Ovary (tissue), 10 donors: Measurements from ENCODE around the gene WDR76. TPM values are rescaled to one million over a fixed set of nuclear protein-coding genes. Genes with fewer than 3 reads are reported as not detected.

Source experiments
- DNase-seq, 5 donors: peaks; one replicate each; pipeline ENCODE4 v3.0.0-alpha.2; 2019 to 2020
- H3K27ac ChIP-seq, 2 donors: fragments of 200-600 bp; one replicate each; pipeline versions ENCODE4 v1.5.1 to v1.8.0; 2019 to 2022
- H3K27me3 ChIP-seq: fragments of 200-600 bp; one replicate; pipeline ENCODE4 v1.8.0; 2022
- H3K36me3 ChIP-seq: fragments of 200-600 bp; sonication (generic); one replicate; pipeline ENCODE4 v1.5.1; 2019
- H3K4me1 ChIP-seq: one replicate; pipeline ENCODE4 v1.8.1; 2013; ENCODE audit warnings: mild to moderate bottlenecking, moderate library complexity; ENCODE audit not compliant: insufficient read depth
- H3K4me3 ChIP-seq: fragments of 200-600 bp; sonication (generic); one replicate; pipeline ENCODE4 v1.5.1; 2017
- H3K9me3 ChIP-seq, 2 donors: fragments of 200-600 bp in 1 of 2; sonication (generic) in 1 of 2; one replicate each; pipeline versions ENCODE4 v1.5.1 to v1.8.1; 2013 to 2019; ENCODE audit warnings: mild to moderate bottlenecking in 1 of 2, moderate library complexity in 1 of 2
- EP300 ChIP-seq: sonication (generic); formaldehyde crosslinking; IDR thresholded peaks from one replicate; pipeline ENCODE4 v1.6.1; 2017; ENCODE audit warnings: antibody characterized with exemption
- POLR2A ChIP-seq: fragments of 450-650 bp; IDR thresholded peaks from one replicate; pipeline ENCODE4 v1.6.1; 2017; ENCODE audit warnings: antibody characterized with exemption, mild to moderate bottlenecking, moderate library complexity
- WGBS, 3 donors: extraction: QIAGEN DNeasy Blood & Tissue Kit in 1 of 3; methylation state at CpG; one replicate each; pipeline versions ENCODE4 v1.1.5 to v1.1.7; 2013 to 2017; 5-methylcytosine and 5-hydroxymethylcytosine counted together
- intact Hi-C, 4 donors: fragments of 100-400 bp; cut with DNase I; formaldehyde crosslinking; loops; one replicate each; pipeline versions ENCODE4 v1.11.0 to v1.15.1; 2022 to 2023
- long read RNA-seq, 3 donors: library from polyadenylated mRNA in 2 of 3; unstranded in 2 of 3; transcript quantifications; one replicate each; pipeline ENCODE4 v2.0.0 and lab custom pipeline, GENCODE V29; 2021 to 2026
- polyA plus RNA-seq, 2 donors: library from polyadenylated mRNA; stranded (reverse); fragments of 200-250 nt in 1 of 2; fragments of 350-450 nt in 1 of 2; fragmentation: Illumina TruSeq in 1 of 2; extraction: RNeasy Lipid Tissue Mini Kit (QIAGEN cat#74804) in 1 of 2; gene quantifications; one replicate each; pipeline ENCODE4 v1.2.3, GENCODE V29; 2013 to 2014
- total RNA-seq, 7 donors: library from RNA; depleted of rRNA in 2 of 7; stranded (reverse); fragments of >200 nt in 2 of 7; fragmentation: NEBNext Ultra II Directional in 3 of 7; extraction: Animal tissue kit (Norgen Biotek cat#: 25700) in 3 of 7; gene quantifications; one replicate each; pipeline versions ENCODE4 v1.1.0 to v1.2.4, GENCODE V29; 2016 to 2023
- TF ChIP-seq, protein P1 (sequence below), 3 donors: fragments of 450-650 bp in 2 of 3; fragments of 200-600 bp in 1 of 3; IDR thresholded peaks; one replicate each; pipeline versions ENCODE4 v1.5.1 to v1.8.0; 2016 to 2022; ENCODE audit warnings: antibody characterized with exemption in 3 of 3, mild to moderate bottlenecking in 1 of 3
- donor health status: DM: no; HTN: no; CAD: no; lungs with moderate emphysema.
- donor health status: DM: no; HTN: no; CAD: no.
- donor health status: Bipolar disorder and iron deficiency.
- donor health status: DM: yes; HTN: yes; CAD: no.
- donor health status: DM: no; HTN: no; CAD: no.
- donor health status: DM: yes; HTN: yes; CAD: no.

WDR76 gene
- total RNA-seq = 1 to 10 TPM; 2.4 to 6.2 (median 4.0) TPM
- 1 to 10 TPM; 2.8 to 4.2 TPM for polyA plus RNA-seq
- long read RNA-seq, donor 1, transcript WDR76-201 (13 exons, 3,978 nt) = major isoform, 10 of 16 reads
- long read RNA-seq, donor 1, partial matches to known transcripts = 3 of 16 reads
- long read RNA-seq, donor 1, other reads (novel, unspliced or antisense) = 3 of 16 reads
- long read RNA-seq, donor 2, partial matches to known transcripts = 9 of 10 reads
- long read RNA-seq, donor 2, other reads (novel, unspliced or antisense) = 0 of 10 reads
- long read RNA-seq, donor 3, partial matches to known transcripts = 0 of 4 reads
- long read RNA-seq, donor 3, other reads (novel, unspliced or antisense) = 0 of 4 reads

DNA sequence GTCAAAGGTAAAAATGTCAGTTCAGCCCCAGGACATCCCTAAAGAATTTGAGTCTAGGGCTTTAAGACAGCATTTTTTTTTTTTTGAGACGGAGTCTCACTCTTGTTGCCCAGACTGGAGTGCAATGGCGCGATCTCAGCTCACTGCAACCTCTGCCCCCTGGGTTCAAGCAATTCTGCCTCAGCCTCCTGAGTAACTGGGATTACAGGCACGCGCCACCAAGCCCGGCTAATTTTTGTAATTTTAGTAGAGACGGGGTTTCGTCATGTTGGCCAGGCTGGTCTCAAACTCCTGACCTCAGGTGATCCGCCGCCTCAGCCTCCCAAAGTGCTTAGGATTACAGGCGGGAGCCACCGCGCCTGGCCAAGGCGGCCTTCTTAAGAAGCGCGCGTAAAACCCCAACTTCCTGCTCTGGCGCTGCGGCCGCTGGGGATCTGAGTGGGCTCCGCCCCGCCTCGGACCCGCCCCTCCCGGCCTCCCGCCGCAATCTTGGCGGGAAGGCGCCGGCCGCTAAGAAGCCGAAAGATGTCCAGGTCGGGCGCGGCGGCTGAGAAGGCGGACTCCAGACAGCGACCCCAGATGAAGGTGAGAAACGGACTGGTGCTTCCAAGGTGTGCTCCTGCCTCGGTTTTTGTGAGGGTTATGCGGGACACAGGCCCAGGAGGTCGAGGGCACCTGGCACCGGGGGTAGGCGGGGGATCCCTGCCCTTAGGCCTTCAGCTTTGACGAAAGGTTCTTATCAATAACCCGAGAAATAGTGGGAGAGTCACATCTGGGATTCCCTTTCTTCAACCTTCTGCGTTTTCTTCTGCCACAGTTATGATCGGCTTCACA, at the start of gene WDR76:
Gene WDR76 (plus strand): TSS at position 495 of the 834 bp plus-strand sequence. CDS start 31 bp downstream, at position 526.
- no peaks in the 10 kb centered on the region for H3K36me3 ChIP-seq
- WGBS, 3 donors = 3 to 9% (median 3%) methylated on average over 24 to 48 of the region's 48 CpGs
- H3K4me3 ChIP-seq = peak within 1 kb of the TSS; percentile 43
- H3K27me3 ChIP-seq = no peaks in the 10 kb centered on the region
- intact Hi-C loops = no loop called here
- H3K9me3 ChIP-seq = no peaks in the 10 kb centered on the region
- TF ChIP-seq, protein P1, sequence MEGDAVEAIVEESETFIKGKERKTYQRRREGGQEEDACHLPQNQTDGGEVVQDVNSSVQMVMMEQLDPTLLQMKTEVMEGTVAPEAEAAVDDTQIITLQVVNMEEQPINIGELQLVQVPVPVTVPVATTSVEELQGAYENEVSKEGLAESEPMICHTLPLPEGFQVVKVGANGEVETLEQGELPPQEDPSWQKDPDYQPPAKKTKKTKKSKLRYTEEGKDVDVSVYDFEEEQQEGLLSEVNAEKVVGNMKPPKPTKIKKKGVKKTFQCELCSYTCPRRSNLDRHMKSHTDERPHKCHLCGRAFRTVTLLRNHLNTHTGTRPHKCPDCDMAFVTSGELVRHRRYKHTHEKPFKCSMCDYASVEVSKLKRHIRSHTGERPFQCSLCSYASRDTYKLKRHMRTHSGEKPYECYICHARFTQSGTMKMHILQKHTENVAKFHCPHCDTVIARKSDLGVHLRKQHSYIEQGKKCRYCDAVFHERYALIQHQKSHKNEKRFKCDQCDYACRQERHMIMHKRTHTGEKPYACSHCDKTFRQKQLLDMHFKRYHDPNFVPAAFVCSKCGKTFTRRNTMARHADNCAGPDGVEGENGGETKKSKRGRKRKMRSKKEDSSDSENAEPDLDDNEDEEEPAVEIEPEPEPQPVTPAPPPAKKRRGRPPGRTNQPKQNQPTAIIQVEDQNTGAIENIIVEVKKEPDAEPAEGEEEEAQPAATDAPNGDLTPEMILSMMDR (IDR thresholded peaks at IDR 0.05) = no peak
- no peak for TF ChIP-seq POLR2A
- TF ChIP-seq EP300 = no peak
- peak; percentile 75 to 88 (median 82) for DNase-seq
- peak within 1 kb of the TSS; percentile 54 to 59 for H3K27ac ChIP-seq
- H3K4me1 ChIP-seq = peaks cover 10% of the 10 kb centered on the region

GRCh38 chr15:43777267-43777914, 49.4 kb upstream of the WDR76 start:
- Histone ChIP-seq H3K27me3 (no peaks in the 10 kb centered on the region), H3K9me3 (no peaks in the 10 kb centered on the region), H3K4me1 (peaks cover 1% of the 10 kb centered on the region), H3K27ac (peak overlapping the region; percentile 72 to 73), H3K36me3 (no peaks in the 10 kb centered on the region), H3K4me3 (peak overlapping the region; percentile 57)
- intact Hi-C loops = no loop called here
- TF ChIP-seq POLR2A (peak; percentile 9), EP300 (no peak)
- TF ChIP-seq, protein P1 (IDR thresholded peaks at IDR 0.05) = peak in 2 of 3 donors; percentile 80 to 88
- peak; percentile 75 to 82 (median 82) for DNase-seq
- 1 to 4% (median 2%) methylated on average over 28 to 31 of the region's 31 CpGs for WGBS, 3 donors

- intact Hi-C loops = no loop called here
- TF ChIP-seq, protein P1 (IDR thresholded peaks at IDR 0.05) = no peak
- TF ChIP-seq POLR2A (no peak), EP300 (no peak)
- 79 to 85% (median 80%) methylated on average over 1 of the region's 1 CpG for WGBS, 3 donors
- H3K27ac ChIP-seq = no peak overlapping the region
- H3K27me3 ChIP-seq = no peaks in the 10 kb centered on the region
- no peak for DNase-seq
- H3K9me3 ChIP-seq = no peaks in the 10 kb centered on the region
- H3K4me3 ChIP-seq = no peak overlapping the region
- H3K36me3 ChIP-seq = no peaks in the 10 kb centered on the region
- peaks cover 1% of the 10 kb centered on the region for H3K4me1 ChIP-seq
Measured at GRCh38 chr15:43779016-43779415, 47.8 kb upstream of the WDR76 start.

DNA sequence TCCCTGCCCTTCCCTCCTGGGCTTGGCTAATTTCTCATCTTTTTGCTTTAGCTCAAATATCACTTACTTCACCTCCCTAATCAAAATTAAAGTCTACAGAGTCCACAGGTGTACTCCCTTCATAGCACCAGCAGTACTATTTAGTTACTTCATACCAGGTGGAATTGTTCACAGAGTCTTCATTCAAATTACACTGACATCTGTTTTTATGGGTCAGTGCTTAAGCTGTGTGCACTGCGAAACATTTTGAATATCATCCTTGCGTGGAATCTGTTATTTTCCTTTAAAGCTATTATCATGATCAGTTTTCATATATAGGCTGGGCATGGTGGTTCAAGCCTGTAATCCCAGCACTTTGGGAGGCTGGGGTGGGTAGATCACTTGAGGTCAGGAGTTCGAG, 37.4 kb upstream of the WDR76 start:
- H3K9me3 ChIP-seq = no peaks in the 10 kb centered on the region
- 94 to 96% (median 96%) methylated on average over 3 of the region's 3 CpGs for WGBS, 3 donors
- no peak for DNase-seq
- no peak overlapping the region for H3K4me3 ChIP-seq
- TF ChIP-seq POLR2A = no peak
- TF ChIP-seq, protein P1 (IDR thresholded peaks at IDR 0.05) = no peak
- TF ChIP-seq EP300 = no peak
- H3K27ac ChIP-seq = no peak overlapping the region
- H3K36me3 ChIP-seq = no peaks in the 10 kb centered on the region
- peaks cover 8% of the 10 kb centered on the region for H3K4me1 ChIP-seq
- H3K27me3 ChIP-seq = no peaks in the 10 kb centered on the region
- intact Hi-C loops = no loop called here
